ENCODE results near the gene BRCA1. TPM values are rescaled to one million over a fixed set of nuclear protein-coding genes. Genes with fewer than 3 reads are reported as not detected.

Gene BRCA1
- total RNA-seq, 1 donor from 2014 or later: 29.5 TPM

DNA sequence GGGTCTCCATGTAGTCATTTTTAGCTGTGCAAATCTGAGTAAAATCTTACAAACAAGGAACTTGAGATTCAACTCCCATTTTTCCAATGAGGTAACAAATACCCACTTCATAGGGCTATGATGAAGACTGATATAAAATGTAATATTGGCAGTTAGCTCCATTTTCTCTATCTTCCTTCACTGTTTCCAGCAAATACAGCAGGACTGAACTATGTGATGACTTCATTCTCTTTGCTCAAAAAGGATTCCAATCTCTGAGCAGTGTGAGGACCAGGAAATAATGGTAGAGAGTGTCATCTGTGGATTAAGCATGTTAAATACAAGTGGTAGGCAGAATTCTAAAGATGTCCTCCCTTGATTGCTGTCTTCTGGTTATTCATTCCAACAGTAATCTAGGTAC, 81.9 kb downstream of the BRCA1 start:
- no peak for TF ChIP-seq CTCF (conservative IDR thresholded peaks at IDR 0.05; ENCODE audit: low read depth, low read length)
- H3K4me3 ChIP-seq (ENCODE audit: low read depth, low read length): no peak overlapping the region
- DNase-seq (ENCODE audit: low read depth): no peak

DNA sequence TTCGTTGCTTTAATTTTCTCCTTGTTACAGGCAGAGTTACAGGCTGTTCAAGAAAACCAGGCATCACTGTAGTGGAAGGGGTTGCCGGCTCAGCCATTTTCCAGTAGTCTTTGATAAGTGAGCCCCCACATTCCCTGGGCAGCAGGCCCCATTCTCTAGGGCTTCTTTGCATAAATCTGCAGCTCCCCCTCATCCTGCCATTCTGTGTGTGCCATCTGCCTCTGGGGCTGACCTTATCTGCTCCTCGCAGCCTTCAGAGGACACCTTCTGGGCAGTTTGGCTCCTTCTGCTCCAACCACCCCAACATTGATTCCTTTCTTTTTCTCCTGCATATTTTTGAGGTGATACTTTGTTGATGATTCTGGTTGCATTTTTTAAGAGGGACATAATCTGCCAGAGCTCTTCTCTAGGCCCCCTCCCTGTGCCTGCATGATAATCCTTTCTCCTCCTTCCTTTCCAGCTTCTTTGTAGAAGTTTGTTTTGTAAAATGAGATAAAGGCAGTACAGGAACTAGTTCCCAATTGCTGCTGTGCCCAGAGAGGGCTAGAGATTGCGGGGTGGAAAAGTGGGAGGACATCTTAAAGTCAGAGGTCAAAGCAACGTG, 83.0 kb downstream of the BRCA1 start:
- no peak overlapping the region for H3K4me3 ChIP-seq (ENCODE audit: low read depth, low read length)
- DNase-seq (ENCODE audit: low read depth): no peak
- no peak for TF ChIP-seq CTCF (conservative IDR thresholded peaks at IDR 0.05; ENCODE audit: low read depth, low read length)

GRCh38 chr17:43040655-43041054, 84.5 kb downstream of the BRCA1 start:
- DNase-seq (ENCODE audit: low read depth): no peak
- no peak overlapping the region for H3K4me3 ChIP-seq (ENCODE audit: low read depth, low read length)
- TF ChIP-seq CTCF (conservative IDR thresholded peaks at IDR 0.05; ENCODE audit: low read depth, low read length): no peak

DNA sequence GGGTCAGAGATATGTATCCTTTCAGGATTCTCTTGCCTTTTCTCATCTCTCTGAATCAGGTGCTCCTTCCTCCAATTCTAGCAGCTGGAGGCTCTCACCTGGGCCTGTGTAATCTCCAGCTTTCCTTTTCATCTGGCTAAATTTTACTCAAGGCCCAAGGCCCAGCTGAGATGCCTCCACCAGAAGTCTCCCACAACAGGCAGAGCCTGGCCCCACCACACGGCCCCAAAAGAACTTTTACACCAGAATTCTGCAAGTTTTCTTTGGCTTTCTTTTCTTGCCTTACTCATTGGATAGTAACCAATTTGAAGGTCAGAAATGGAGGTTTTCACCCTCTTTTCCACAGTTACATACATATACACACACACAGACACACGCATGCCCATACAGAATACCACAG, 85.5 kb downstream of the BRCA1 start:
- TF ChIP-seq CTCF (conservative IDR thresholded peaks at IDR 0.05; ENCODE audit: low read depth, low read length): no peak
- no peak for DNase-seq (ENCODE audit: low read depth)
- no peak overlapping the region for H3K4me3 ChIP-seq (ENCODE audit: low read depth, low read length)

DNA sequence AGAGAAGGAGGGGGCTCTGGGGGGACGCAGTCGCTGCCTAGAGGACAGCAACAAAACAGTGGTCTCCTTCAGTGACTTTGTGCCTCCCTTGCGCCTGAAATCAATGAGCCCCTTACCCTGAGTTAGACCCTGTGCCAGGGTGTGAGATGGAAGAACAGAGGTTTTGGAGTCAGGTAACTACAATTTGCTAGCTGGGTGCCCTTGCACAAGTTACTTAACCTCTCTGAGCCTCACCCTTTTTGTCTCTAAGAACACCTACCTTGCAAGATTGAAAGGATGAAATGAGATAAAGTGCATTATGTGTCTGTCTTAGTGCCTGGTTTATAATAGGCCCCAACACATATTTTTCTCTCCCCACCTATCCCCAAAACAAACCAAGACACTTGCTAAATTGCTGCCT, 90.3 kb downstream of the BRCA1 start:
- no peak for DNase-seq (ENCODE audit: low read depth)
- no peak for TF ChIP-seq CTCF (conservative IDR thresholded peaks at IDR 0.05; ENCODE audit: low read depth, low read length)
- no peak overlapping the region for H3K4me3 ChIP-seq (ENCODE audit: low read depth, low read length)

DNA sequence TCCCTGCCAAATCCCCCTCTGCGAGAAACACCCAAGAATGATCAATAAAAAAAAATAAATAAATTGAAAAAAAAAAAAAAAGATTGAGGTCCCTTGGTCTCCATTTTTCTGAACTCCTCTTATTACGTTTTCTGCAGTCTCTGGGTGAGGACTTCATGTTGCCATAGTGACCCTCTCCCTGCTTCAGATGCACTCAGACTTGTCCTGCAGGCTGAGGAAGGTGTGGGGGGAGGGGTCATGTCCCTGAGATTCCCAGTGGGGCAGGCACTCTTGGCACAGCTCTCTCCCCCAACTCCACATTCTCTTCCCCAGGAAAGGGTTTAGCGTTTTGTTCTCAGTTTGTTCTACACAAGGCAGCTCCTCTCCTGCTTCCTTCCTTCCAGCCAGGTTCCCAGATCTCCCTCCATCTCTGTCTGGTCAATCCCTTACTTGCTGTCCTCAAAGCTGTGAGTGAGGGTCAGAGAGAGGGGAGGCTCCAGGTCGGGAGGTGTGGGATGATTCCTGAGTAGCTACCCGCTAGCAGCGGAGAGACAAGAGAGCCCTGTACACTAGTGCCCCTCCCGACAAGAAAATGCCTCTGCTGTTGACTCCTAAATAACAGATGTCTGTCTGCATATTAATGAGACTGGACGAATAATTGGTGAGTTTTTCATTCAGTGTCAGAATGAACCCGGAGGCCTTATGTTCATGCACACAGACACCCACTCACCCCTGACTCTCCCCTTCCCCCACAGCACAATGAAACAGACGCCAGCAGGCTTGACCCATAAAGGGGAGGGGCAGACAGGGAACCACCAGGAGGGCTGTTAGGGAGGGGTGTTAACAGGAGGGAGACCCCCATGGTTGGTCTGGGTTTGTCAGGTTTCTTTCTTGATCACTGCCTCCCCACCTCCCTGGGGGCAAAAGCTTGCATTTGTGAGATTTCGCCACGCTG, 90.9 kb downstream of the BRCA1 start:
- H3K4me3 ChIP-seq (ENCODE audit: low read depth, low read length): no peak overlapping the region
- no peak for TF ChIP-seq CTCF (conservative IDR thresholded peaks at IDR 0.05; ENCODE audit: low read depth, low read length)
- DNase-seq (ENCODE audit: low read depth): no peak
